ENCODE results near the gene FBN1.

FBN1 gene

DNA sequence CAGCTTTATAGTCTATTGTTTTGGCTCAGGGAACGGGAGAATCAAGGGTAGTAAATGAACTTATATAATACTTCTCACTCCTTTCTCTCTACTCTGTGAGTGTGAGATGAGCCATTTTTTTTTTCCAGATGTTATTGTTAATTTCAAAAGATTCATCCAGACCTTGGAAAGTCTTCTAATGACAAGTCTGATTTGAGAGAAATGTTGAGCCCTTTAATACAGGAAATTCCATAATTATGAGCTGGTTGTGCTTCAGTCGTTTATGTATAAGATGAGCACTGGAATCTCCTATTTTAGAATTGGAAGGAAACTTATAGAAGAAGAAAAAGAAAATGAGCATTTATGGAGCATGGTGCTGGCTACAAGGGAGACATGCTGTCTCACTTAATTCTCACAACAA, 92.0 kb downstream of the FBN1 start:
- no peaks in the 10 kb centered on the region for H3K4me1 Mint-ChIP-seq
- DNase-seq, result no peak
- CTCF ChIA-PET, result no interaction called here

DNA sequence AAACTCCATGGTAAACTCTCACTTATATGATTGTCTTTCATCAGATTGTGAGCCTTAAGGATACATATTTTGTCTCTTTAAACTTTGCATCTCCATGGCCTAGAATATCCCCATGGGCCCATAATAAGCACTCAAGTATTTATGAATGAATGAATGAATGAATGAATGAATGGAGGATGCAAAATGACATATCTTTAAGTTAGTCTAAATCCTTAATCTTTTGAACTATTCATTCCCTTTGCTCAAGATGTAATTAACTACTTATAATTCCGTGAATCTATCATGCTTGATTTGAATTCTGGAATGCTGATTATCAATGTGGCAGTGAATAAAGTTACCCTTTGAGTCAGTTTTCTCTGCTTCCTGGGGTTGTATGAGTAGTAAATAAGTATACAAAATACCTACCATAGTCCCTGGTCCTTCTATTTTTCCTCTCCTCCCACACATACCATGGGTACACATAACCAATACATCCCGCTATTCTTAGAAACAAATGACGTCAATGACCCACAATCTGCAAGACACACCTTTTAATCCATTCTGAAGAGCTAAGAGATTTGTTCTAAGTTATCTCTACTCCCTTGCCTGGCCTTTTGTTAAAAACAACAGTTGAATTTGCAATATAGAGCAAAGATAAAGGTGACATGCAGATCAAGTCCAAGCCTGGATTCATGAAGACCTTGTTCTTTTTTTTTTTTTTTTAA, 94.5 kb downstream of the FBN1 start:
- H3K36me3 Mint-ChIP-seq, result no peaks in the 10 kb centered on the region
- no peak for DNase-seq
- peaks cover 4% of the 10 kb centered on the region for H3K27me3 Mint-ChIP-seq
- H3K27ac Mint-ChIP-seq, result no peak overlapping the region
- H3K4me1 Mint-ChIP-seq, result no peaks in the 10 kb centered on the region
- H3K4me3 Mint-ChIP-seq, result no peak overlapping the region
- CTCF ChIA-PET, result no interaction called here
- no peaks in the 10 kb centered on the region for H3K9me3 Mint-ChIP-seq

More for the DNA sequence above, 92.0 kb downstream of the FBN1 start:
- Mint-ChIP-seq H3K4me3 (no peak overlapping the region), H3K36me3 (no peaks in the 10 kb centered on the region), H3K9me3 (no peaks in the 10 kb centered on the region), H3K27me3 (peaks cover 8% of the 10 kb centered on the region), H3K27ac (no peak overlapping the region)

DNA sequence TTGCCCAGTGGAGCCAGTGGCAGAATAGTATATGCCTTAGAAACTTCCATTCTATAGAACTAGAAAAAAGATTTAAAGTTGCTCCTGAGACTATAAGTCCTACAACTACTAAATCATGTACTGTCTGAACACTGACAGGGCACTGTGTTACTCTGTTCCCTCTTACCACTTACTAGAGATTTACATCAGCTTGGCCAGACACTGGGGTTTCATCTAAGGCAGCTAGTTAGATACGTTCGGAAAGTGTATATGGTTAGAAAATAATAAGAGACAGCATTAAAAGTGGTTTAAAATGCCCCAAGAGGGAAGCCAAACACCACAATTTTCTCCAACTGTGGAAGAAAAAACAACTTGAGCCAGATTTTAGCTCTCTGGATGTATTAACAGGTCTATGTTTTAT, 97.1 kb downstream of the FBN1 start:
- H3K4me1 Mint-ChIP-seq, result no peaks in the 10 kb centered on the region
- H3K36me3 Mint-ChIP-seq, result no peaks in the 10 kb centered on the region
- no peak for DNase-seq
- no peaks in the 10 kb centered on the region for H3K9me3 Mint-ChIP-seq
- CTCF ChIA-PET, result no interaction called here
- H3K4me3 Mint-ChIP-seq, result no peak overlapping the region
- peaks cover 4% of the 10 kb centered on the region for H3K27me3 Mint-ChIP-seq
- H3K27ac Mint-ChIP-seq, result no peak overlapping the region

DNA sequence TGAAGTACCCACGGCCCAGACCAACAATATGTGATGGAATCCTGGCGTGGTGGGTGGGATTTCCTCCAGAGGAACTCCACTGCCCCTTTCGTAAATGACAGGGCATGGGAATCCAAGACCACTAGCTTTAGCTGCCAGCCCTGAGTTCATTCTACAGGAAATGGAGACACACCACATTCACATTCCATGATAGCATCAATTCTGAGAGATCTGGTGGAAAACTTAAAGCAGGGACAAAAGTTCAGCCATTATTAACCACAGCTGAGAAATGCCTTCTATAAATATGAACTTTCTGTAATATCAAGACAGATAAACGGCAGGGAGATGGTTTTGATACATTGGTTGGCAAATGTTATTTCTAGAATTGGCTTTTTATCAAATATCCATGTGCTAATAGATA, 98.2 kb downstream of the FBN1 start:
- Mint-ChIP-seq H3K27me3 (peaks cover 4% of the 10 kb centered on the region), H3K4me3 (no peak overlapping the region), H3K4me1 (no peaks in the 10 kb centered on the region), H3K9me3 (no peaks in the 10 kb centered on the region), H3K36me3 (no peaks in the 10 kb centered on the region), H3K27ac (no peak overlapping the region)
- DNase-seq, result no peak
- CTCF ChIA-PET, result no interaction called here

DNA sequence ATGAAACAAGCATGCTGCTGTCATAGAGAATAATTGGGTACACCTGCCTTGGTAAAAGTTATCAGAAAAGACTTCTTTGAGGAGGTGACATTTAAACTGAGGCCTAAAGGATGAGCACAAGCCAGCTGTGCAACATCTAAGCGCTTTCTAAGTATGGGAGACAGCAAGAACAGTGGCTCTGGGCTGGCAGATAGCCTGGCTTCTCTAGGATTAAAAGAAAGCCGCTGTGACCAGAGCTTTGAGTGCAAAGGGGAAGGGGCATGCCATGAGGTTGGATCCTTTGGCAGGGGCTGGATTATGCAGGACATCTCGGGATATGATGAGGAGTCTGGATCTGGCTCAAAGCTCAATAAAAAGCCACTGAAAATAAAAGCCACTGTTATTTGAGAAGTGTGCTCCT, 99.2 kb downstream of the FBN1 start:
- peaks cover 8% of the 10 kb centered on the region for H3K27me3 Mint-ChIP-seq
- CTCF ChIA-PET, result no interaction called here
- DNase-seq, result no peak
- H3K4me3 Mint-ChIP-seq, result no peak overlapping the region
- H3K9me3 Mint-ChIP-seq, result no peaks in the 10 kb centered on the region
- H3K27ac Mint-ChIP-seq, result no peak overlapping the region
- H3K4me1 Mint-ChIP-seq, result no peaks in the 10 kb centered on the region
- H3K36me3 Mint-ChIP-seq, result no peaks in the 10 kb centered on the region

DNA sequence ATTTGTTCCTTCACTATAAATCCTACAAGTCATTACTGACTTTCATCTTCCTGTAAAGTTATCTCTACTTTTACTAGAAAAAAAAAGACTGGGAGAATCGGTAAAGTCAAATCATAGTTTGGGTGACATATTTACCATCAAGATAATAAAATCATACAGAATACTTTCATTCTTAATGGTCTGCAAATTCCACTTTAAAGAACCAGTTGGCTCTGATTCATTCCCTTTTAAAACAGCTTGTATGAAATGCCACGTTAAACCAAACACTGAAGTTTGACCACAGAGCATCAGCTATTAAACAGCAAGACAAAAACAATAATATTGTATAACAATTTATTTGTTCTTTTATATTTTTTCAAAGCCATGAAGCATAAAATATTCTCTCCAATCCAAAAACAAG, 100.7 kb downstream of the FBN1 start:
- no peak overlapping the region for H3K4me3 Mint-ChIP-seq
- CTCF ChIA-PET, result no interaction called here
- H3K27me3 Mint-ChIP-seq, result peaks cover 4% of the 10 kb centered on the region
- H3K27ac Mint-ChIP-seq, result no peak overlapping the region
- H3K4me1 Mint-ChIP-seq, result no peaks in the 10 kb centered on the region
- no peaks in the 10 kb centered on the region for H3K36me3 Mint-ChIP-seq
- DNase-seq, result no peak
- H3K9me3 Mint-ChIP-seq, result no peaks in the 10 kb centered on the region

DNA sequence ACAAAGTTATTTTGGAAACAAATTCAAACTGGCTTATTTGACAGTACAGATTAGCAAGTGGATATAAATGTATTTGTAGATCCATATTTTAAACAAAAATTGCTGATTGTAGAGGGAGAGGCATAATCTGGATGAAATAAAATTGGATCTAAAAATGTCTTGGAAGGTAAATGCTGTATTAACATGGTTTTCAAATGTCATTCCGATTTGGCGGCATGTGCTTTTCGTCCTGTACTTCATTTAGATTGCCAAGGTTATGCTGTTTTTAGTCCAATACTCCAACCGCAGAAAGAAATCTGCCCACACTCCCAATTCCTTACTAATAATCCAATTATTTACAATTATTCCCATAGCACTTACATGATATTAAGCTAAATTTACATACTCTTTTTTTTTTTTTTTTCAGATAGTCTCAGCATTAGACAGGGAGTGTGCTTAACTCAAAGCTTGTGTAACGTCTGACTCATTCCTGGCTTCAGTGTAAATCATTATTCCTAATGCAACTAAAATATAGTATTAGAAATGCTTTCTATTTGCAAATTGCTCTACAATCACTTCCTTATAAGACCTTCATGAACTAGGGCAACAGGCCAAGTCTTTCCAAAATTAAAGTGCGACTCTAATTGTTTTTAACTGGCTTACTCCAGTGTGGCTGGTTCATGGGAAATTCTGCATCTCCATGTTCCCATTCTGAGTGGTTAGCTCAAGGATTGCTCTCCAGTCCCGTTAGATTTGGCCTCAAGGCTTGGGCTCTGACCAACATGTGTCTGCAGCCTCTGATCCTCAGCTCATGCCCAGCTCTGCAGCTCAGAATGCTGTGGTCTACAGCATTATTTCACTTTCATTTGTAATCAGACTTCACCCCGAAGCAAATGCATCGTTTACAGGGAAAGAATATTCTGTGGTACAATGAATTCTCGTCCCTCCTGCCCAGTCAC, 103.9 kb downstream of the FBN1 start:
- no peaks in the 10 kb centered on the region for H3K9me3 Mint-ChIP-seq
- H3K27me3 Mint-ChIP-seq, result peaks cover 7% of the 10 kb centered on the region
- CTCF ChIA-PET, result no interaction called here
- no peak overlapping the region for H3K27ac Mint-ChIP-seq
- H3K4me1 Mint-ChIP-seq, result no peaks in the 10 kb centered on the region
- no peaks in the 10 kb centered on the region for H3K36me3 Mint-ChIP-seq
- DNase-seq, result no peak
- H3K4me3 Mint-ChIP-seq, result no peak overlapping the region

DNA sequence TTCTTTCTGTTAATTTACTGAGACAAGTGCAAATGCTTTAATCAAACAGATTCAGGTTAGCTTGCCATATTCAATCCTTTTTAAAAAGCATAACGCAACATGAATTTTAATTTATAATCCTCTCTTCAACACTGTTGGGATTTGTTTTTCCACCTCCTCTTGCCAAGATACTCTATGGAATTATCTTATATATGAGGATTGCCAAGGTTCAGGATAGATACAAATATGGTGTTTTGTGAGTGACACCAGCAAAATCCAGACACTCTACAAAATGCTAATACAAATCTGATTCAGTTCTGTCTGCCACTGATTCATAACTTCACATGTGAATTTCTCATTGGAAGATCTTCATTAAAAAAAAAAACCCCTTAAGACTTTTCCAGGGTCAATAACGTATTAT, 104.8 kb downstream of the FBN1 start:
- H3K27me3 Mint-ChIP-seq, result peaks cover 7% of the 10 kb centered on the region
- H3K4me3 Mint-ChIP-seq, result no peak overlapping the region

DNA sequence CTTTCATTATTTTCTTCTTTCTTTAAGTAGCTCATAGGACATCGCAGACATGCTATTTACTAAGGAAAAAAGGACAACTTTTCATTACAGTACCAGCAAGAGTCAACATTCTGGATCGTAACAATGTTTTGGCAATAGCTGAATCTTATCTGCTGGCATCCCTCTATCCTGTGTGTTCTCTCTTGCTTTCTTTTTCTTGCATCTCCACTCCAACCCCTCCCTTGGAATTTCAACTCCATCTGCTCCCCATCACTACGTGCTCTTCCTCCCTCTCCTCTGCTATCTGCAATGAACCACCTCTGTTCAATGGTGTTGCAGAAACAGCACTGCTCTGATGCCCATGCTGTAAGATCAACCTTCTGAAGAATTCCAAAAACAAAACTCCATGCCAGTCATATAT, 106.6 kb downstream of the FBN1 start:
- H3K36me3 Mint-ChIP-seq, result no peaks in the 10 kb centered on the region
- CTCF ChIA-PET, result no interaction called here
- no peak overlapping the region for H3K27ac Mint-ChIP-seq
- DNase-seq, result no peak
- H3K4me3 Mint-ChIP-seq, result no peak overlapping the region
- H3K4me1 Mint-ChIP-seq, result no peaks in the 10 kb centered on the region
- H3K9me3 Mint-ChIP-seq, result no peaks in the 10 kb centered on the region
- peaks cover 11% of the 10 kb centered on the region for H3K27me3 Mint-ChIP-seq

More for the DNA sequence above, 104.8 kb downstream of the FBN1 start:
- Mint-ChIP-seq H3K9me3 (no peaks in the 10 kb centered on the region), H3K36me3 (no peaks in the 10 kb centered on the region), H3K27ac (no peak overlapping the region), H3K4me1 (no peaks in the 10 kb centered on the region)
- no peak for DNase-seq
- CTCF ChIA-PET, result no interaction called here

DNA sequence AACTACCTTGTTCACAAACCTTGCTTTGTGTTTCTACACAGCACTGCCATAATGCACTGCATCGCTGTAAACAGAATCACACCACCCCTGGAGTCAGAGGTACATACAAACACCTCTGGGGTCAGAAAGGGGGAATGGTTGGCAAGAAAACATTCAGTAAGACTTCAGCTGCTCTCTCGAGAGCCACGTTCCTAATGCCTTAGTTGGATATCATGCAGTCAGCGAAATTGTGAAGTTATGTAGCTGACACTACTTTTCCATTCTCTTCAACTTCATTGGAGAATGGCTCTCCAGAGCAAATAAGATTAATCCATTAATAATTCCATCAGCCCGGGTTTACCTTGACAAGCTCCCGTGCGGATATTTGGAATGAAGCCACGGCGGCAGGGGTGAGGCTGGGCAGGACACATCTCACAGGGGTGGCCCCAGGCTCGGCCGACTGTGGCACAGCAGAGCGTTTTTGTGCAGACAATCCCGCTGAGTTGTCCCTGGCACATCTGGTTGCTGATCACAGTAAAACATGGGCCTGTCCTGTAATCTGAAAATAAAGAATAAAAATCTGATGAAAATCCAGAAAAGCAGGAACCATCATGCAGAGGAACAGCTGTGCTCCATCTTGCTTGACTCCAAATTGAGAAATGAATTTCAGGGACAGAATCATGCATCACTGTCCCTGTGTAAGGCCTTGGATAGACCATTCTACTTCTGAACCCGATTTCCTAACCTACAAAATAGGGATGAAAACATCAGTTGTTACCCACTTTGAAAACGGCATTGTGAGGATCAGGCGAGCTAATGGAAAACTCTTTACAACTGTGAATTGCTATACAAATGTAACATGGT, 108.0 kb downstream of the FBN1 start:
- H3K27me3 Mint-ChIP-seq, result peaks cover 11% of the 10 kb centered on the region
- no peaks in the 10 kb centered on the region for H3K36me3 Mint-ChIP-seq
- DNase-seq, result no peak
- H3K4me3 Mint-ChIP-seq, result no peak overlapping the region
- H3K9me3 Mint-ChIP-seq, result no peaks in the 10 kb centered on the region
- CTCF ChIA-PET, result no interaction called here
- H3K27ac Mint-ChIP-seq, result no peak overlapping the region
- H3K4me1 Mint-ChIP-seq, result no peaks in the 10 kb centered on the region

DNA sequence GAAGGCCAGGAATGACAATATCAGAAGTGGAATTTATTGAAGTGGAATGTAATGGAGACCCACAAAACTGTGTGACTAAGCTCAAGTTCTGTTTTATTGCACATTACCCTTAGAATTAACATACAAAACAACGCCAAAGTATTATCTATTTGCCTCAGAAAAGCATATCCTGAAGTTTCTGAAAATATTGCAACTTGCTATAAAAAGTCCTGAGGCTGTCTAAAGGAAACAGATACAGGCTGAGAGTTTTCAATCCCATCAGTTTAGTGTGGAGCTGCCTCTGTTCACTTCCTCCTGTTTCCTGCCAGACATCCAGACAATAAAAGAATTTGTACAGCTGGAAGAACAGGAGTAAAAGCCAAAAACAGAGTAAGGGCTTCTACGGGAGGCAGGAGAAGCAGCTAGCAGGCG, 108.8 kb downstream of the FBN1 start:
- no peak overlapping the region for H3K4me3 Mint-ChIP-seq
- no peaks in the 10 kb centered on the region for H3K9me3 Mint-ChIP-seq
- CTCF ChIA-PET, result no interaction called here
- H3K27ac Mint-ChIP-seq, result no peak overlapping the region
- H3K27me3 Mint-ChIP-seq, result peaks cover 6% of the 10 kb centered on the region
- H3K4me1 Mint-ChIP-seq, result no peaks in the 10 kb centered on the region
- no peaks in the 10 kb centered on the region for H3K36me3 Mint-ChIP-seq
- DNase-seq, result no peak

DNA sequence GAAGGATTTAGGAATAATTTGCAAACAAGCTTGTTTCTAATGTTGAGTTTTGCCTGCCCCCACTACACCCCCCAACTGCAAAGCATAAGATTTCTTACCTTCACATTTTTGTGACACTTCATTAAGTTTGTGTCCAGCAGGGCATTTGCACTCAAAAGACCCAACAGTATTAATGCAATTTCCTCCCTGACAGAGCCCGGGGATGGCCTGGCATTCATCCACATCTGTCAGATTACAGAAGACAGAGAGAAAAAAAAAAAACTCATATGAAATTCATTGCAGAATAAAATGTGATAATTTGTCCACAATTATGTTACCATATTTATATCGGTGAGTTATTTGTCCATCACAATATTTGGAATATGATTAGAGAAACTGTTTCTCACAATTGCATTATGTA, 111.5 kb downstream of the FBN1 start:
- Mint-ChIP-seq H3K4me1 (no peaks in the 10 kb centered on the region), H3K36me3 (no peaks in the 10 kb centered on the region), H3K4me3 (no peak overlapping the region), H3K9me3 (no peaks in the 10 kb centered on the region), H3K27ac (no peak overlapping the region), H3K27me3 (peaks cover 4% of the 10 kb centered on the region)
- CTCF ChIA-PET, result no interaction called here
- no peak for DNase-seq

DNA sequence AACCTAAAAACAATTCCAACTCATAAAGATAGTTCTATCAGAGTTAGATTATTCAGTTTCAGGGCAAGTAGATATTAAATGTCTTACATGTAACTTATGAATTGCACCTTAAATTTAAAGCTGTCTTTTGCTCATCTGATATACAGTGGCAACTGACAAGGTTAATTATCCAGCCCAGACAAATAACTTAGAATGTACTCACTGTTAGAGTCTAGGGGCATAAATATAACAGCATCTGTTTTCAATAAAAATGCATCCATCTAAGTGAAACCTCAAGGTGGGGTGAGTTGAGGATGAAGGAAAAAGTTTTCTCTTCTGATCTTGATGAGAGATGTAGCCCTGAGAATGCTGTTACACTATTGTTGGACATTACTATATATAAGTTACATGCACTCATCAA, 112.6 kb downstream of the FBN1 start:
- no peaks in the 10 kb centered on the region for H3K9me3 Mint-ChIP-seq
- peaks cover 3% of the 10 kb centered on the region for H3K27me3 Mint-ChIP-seq
- no peaks in the 10 kb centered on the region for H3K4me1 Mint-ChIP-seq
- CTCF ChIA-PET, result no interaction called here
- DNase-seq, result no peak
- H3K36me3 Mint-ChIP-seq, result no peaks in the 10 kb centered on the region
- no peak overlapping the region for H3K4me3 Mint-ChIP-seq
- no peak overlapping the region for H3K27ac Mint-ChIP-seq

DNA sequence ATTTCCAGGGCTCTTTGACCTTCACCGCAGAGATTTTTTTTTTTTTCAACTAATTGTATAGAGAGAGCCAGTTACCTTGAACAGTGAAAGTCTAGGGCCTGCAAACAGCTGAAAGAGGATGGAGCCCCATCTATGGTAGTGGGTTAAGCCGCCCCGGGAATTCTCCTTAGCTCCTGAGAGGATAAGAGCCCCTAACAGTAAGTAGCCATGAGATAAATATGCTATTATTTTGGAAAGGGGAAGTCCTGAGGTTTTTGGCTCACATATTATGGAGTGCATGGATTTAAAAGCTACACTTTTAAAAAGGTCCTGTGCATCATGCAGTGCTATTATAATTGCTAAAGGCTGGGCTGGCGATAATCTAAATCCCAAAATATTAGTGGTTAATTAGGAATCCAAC, 115.0 kb downstream of the FBN1 start:
- CTCF ChIA-PET, result no interaction called here

More for the DNA sequence above, 115.0 kb downstream of the FBN1 start:
- Mint-ChIP-seq H3K4me1 (no peaks in the 10 kb centered on the region), H3K9me3 (no peaks in the 10 kb centered on the region), H3K36me3 (no peaks in the 10 kb centered on the region), H3K27me3 (peaks cover 3% of the 10 kb centered on the region), H3K4me3 (no peak overlapping the region), H3K27ac (no peak overlapping the region)
- DNase-seq, result no peak
